Measurements from ENCODE around the gene KITLG. TPM values are rescaled to one million over a fixed set of nuclear protein-coding genes. Genes with fewer than 3 reads are reported as not detected.
"Not testable (repeated sequence)": the region's sequence is repeated elsewhere in the genome, so short reads cannot be mapped to it uniquely, and the experiment has no call there.

KITLG gene
- total RNA-seq (10 to 100 TPM in 5 of 9 donors, 1 to 10 TPM in 4; 3.9 to 22.7 (median 10.1) TPM), polyA plus RNA-seq (1 to 10 TPM; 1.9 to 5.2 (median 2.7) TPM)
- long read RNA-seq, donor 1, result 0 reads
- long read RNA-seq, donor 2, full-length matches to known transcripts, result 1 of 1 reads
- long read RNA-seq, donor 2, partial matches to known transcripts, result 0 of 1 reads
- long read RNA-seq, donor 2, other reads (novel, unspliced or antisense), result 0 of 1 reads
- long read RNA-seq, donor 3, full-length matches to known transcripts, result 1 of 1 reads
- long read RNA-seq, donor 3, partial matches to known transcripts, result 0 of 1 reads
- long read RNA-seq, donor 3, other reads (novel, unspliced or antisense), result 0 of 1 reads
- long read RNA-seq, donor 4, full-length matches to known transcripts, result 1 of 1 reads
- long read RNA-seq, donor 4, partial matches to known transcripts, result 0 of 1 reads
- long read RNA-seq, donor 4, other reads (novel, unspliced or antisense), result 0 of 1 reads
- long read RNA-seq, donor 5, full-length matches to known transcripts, result 9 of 13 reads
- long read RNA-seq, donor 5, partial matches to known transcripts, result 3 of 13 reads
- long read RNA-seq, donor 5, other reads (novel, unspliced or antisense), result 1 of 13 reads
- long read RNA-seq, donor 6, partial matches to known transcripts, result 0 of 3 reads
- long read RNA-seq, donor 6, other reads (novel, unspliced or antisense), result 3 of 3 reads
- long read RNA-seq, donor 7, full-length matches to known transcripts, result 4 of 4 reads
- long read RNA-seq, donor 7, partial matches to known transcripts, result 0 of 4 reads
- long read RNA-seq, donor 7, other reads (novel, unspliced or antisense), result 0 of 4 reads
- long read RNA-seq, donor 8, full-length matches to known transcripts, result 2 of 2 reads
- long read RNA-seq, donor 8, partial matches to known transcripts, result 0 of 2 reads
- long read RNA-seq, donor 8, other reads (novel, unspliced or antisense), result 0 of 2 reads
- long read RNA-seq, donor 9, result 0 reads
- long read RNA-seq, donor 10, full-length matches to known transcripts, result 1 of 1 reads
- long read RNA-seq, donor 10, partial matches to known transcripts, result 0 of 1 reads
- long read RNA-seq, donor 10, other reads (novel, unspliced or antisense), result 0 of 1 reads

- peak; percentile 71 to 87 (median 79) for DNase-seq
- Histone ChIP-seq H3K4me1 (replicated peaks in 1 of 2) (peaks cover 0 to under 1% of the 10 kb centered on the region in 2 donors), H3K27me3 (no peaks in the 10 kb centered on the region), H3K4me3 (peak within 1 kb of the TSS; percentile 13 to 87 (median 52)), H3K27ac (peak within 1 kb of the TSS in 4 of 5 donors; percentile 9 to 82 (median 44)), H3K36me3 (replicated peaks in 1 of 2) (no peaks in the 10 kb centered on the region), H3K9me3 (replicated peaks in 1 of 3) (no peaks in the 10 kb centered on the region)
- WGBS, 4 donors, result 0 to 1% (median 1%) methylated on average over 21 to 73 of the region's 73 CpGs
- intact Hi-C loops (cut with DNase I), result no loop called here
- TF ChIP-seq POLR2A (IDR thresholded peaks at IDR 0.05) (peak; percentile 32 to 68), CTCF (IDR thresholded peaks at IDR 0.05) (peak in 4 of 6 experiments; percentile 11 to 41 (median 18))
These were observed at the start of gene KITLG for GRCh38 chr12:88580051-88580871. Gene KITLG, minus strand, starts transcription at chr12:88580471. Its CDS starts 193 bp downstream, at chr12:88580278.

- Histone ChIP-seq H3K4me3 (no peak overlapping the region), H3K27ac (no peak overlapping the region), H3K9me3 (replicated peaks in 1 of 3) (no peaks in the 10 kb centered on the region), H3K36me3 (replicated peaks in 1 of 2) (no peaks in the 10 kb centered on the region), H3K4me1 (replicated peaks in 1 of 2) (no peaks in the 10 kb centered on the region), H3K27me3 (no peaks in the 10 kb centered on the region)
- 79 to 96% (median 85%) methylated on average over 2 of the region's 2 CpGs for WGBS, 4 donors
- no peak for DNase-seq
- intact Hi-C loops (cut with DNase I), result no loop called here
- TF ChIP-seq POLR2A (IDR thresholded peaks at IDR 0.05) (no peak), CTCF (IDR thresholded peaks at IDR 0.05) (no peak)
These were observed 48.7 kb upstream of the KITLG start for GRCh38 chr12:88628856-88629509.

- H3K27me3 ChIP-seq; intact Hi-C loops (cut with DNase I); H3K9me3 ChIP-seq (replicated peaks in 1 of 3); H3K27ac ChIP-seq; H3K4me3 ChIP-seq; DNase-seq; H3K36me3 ChIP-seq (replicated peaks in 1 of 2); H3K4me1 ChIP-seq (replicated peaks in 1 of 2): not testable (repeated sequence)
- WGBS, 4 donors, result 90 to 93% (median 91%) methylated on average over 1 of the region's 1 CpG
These were observed 47.8 kb upstream of the KITLG start for GRCh38 chr12:88628035-88628434.

GRCh38 chr12:88627501-88627900 lies 47.2 kb upstream of the KITLG start:
- Histone ChIP-seq H3K9me3 (replicated peaks in 1 of 3) (no peaks in the 10 kb centered on the region), H3K36me3 (replicated peaks in 1 of 2) (no peaks in the 10 kb centered on the region), H3K4me1 (replicated peaks in 1 of 2) (no peaks in the 10 kb centered on the region), H3K27me3 (no peaks in the 10 kb centered on the region), H3K4me3 (no peak overlapping the region), H3K27ac (no peak overlapping the region)
- TF ChIP-seq POLR2A (IDR thresholded peaks at IDR 0.05), result no peak
- 56 to 67% (median 65%) methylated on average over 1 of the region's 1 CpG for WGBS, 4 donors
- DNase-seq, result no peak
- intact Hi-C loops (cut with DNase I), result no loop called here

All from adrenal gland (tissue), 19 donors.